Neural crest cell (in vitro differentiated cells): ENCODE measurements around the gene EXOC3. TPM values are rescaled to one million over a fixed set of nuclear protein-coding genes. Genes with fewer than 3 reads are reported as not detected.

Experiments
- DNase-seq: peaks from one replicate; pipeline ENCODE4 v3.0.0; 2021; ENCODE audit warnings: low read depth, mixed read lengths, low spot score
- H3K27ac Mint-ChIP-seq: one replicate; pipeline ENCODE4 v1.8.0; 2021; ENCODE audit warnings: mild to moderate bottlenecking, mixed read lengths; ENCODE audit not compliant: unreplicated experiment
- H3K27me3 Mint-ChIP-seq: 2 replicates; pipeline ENCODE4 v1.8.0; 2021; ENCODE audit warnings: low read depth, mild to moderate bottlenecking, mixed read lengths
- H3K36me3 Mint-ChIP-seq: 2 replicates; pipeline ENCODE4 v1.8.0; 2021; ENCODE audit warnings: low read depth, mild to moderate bottlenecking, mixed read lengths
- H3K4me1 Mint-ChIP-seq: 2 replicates; pipeline ENCODE4 v1.8.0; 2021; ENCODE audit warnings: mixed read lengths
- H3K4me3 Mint-ChIP-seq: one replicate; pipeline ENCODE4 v1.8.0; 2021; ENCODE audit warnings: mild to moderate bottlenecking, mixed read lengths
- H3K9me3 Mint-ChIP-seq: 2 replicates; pipeline ENCODE4 v1.8.0; 2021; ENCODE audit warnings: mixed read lengths
- total RNA-seq: library from RNA; stranded (reverse); gene quantifications from 2 replicates; pipeline ENCODE4 v1.2.1, GENCODE V29; 2021
- TF ChIP-seq, protein P1 (sequence below): fragments of 200-600 bp; sonication (generic); conservative IDR thresholded peaks from 2 replicates; pipeline ENCODE4 v1.5.0; 2021; ENCODE audit warnings: antibody characterized with exemption, mild to moderate bottlenecking

The EXOC3 gene
- total RNA-seq, 1 donor from 2014 or later = 61.3 TPM

DNA sequence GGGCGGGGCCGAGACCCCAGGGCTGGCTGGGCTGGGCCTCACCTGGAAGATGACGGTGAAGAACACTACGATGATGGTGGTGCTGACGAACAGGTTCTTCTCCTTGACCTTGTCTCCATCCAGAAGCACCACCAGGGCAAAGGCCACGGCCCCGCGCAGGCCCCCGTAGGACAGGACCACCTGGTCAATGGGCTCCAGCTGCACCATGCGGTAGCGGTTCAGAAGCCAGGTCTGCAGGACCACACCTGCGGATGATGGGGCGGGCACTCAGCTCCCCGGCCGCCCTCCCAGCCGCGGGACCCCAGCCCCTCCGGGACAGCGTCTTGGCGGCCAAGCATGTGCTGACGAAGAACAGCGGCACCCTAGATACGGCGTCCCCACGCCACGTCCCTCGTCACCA, 39.5 kb downstream of the EXOC3 start:
- Mint-ChIP-seq H3K27ac (no peak overlapping the region), H3K36me3 (no peaks in the 10 kb centered on the region), H3K4me1 (no peaks in the 10 kb centered on the region), H3K9me3 (no peaks in the 10 kb centered on the region), H3K4me3 (no peak overlapping the region), H3K27me3 (peaks cover 2% of the 10 kb centered on the region)
- DNase-seq = no peak
- TF ChIP-seq, protein P1, sequence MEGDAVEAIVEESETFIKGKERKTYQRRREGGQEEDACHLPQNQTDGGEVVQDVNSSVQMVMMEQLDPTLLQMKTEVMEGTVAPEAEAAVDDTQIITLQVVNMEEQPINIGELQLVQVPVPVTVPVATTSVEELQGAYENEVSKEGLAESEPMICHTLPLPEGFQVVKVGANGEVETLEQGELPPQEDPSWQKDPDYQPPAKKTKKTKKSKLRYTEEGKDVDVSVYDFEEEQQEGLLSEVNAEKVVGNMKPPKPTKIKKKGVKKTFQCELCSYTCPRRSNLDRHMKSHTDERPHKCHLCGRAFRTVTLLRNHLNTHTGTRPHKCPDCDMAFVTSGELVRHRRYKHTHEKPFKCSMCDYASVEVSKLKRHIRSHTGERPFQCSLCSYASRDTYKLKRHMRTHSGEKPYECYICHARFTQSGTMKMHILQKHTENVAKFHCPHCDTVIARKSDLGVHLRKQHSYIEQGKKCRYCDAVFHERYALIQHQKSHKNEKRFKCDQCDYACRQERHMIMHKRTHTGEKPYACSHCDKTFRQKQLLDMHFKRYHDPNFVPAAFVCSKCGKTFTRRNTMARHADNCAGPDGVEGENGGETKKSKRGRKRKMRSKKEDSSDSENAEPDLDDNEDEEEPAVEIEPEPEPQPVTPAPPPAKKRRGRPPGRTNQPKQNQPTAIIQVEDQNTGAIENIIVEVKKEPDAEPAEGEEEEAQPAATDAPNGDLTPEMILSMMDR = no peak

DNA sequence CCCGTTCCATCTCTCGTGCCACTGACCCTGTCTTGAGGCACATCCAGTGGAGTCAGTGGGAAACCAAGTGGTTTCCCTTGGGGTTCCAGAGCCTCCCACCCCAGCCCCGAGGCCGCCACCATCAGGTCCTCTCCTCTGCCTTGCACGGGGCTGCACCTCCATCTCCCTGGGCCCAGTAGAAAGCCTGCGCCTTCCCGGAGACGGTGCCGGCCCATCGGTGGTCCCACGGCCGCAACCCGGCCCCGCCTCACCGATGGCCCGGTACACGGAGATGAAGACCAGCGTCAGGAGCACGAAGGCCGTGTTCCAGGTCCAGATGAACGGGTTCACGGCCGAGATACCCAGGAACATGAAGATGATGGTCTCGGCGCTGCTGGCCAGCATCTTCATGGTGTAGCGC, 40.0 kb downstream of the EXOC3 start:
- Mint-ChIP-seq H3K36me3 (no peaks in the 10 kb centered on the region), H3K4me3 (no peak overlapping the region), H3K27ac (no peak overlapping the region), H3K4me1 (no peaks in the 10 kb centered on the region), H3K27me3 (no peaks in the 10 kb centered on the region), H3K9me3 (no peaks in the 10 kb centered on the region)
- TF ChIP-seq, protein P1 = no peak
- DNase-seq = no peak

DNA sequence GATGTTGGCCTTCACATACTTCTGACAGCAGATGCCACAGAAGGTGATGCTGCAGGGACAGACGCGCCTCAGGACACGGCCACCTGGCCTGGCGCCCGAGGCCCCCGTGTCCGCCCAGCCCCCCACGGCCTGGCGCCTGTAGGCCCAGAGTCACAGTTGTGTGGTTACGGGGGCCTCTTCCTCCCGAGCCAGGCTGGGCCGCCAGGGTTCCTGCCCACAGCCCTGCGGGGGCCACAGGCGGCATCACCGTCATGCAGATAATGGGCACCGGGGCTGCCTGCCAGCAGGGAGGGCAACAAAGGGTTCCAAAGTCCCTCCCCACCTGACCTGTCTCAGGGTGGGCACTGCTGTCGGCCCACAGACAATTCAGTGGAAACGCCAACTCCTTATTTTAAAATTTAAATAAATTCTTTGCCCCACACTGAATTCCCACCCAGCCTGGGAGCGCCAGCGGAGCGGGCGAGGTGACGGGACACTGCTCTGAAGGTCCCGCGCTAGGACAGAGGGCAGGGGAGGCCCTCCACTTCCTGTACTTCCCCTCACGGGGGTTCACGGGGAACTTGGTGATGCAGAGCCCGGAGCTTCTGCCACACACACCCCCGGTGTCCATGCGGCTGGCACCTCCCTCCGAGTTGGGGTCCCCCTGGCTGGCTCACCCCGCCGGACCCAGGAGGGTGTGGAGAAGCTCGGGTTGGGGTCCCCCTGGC, 40.6 kb downstream of the EXOC3 start:
- Mint-ChIP-seq H3K4me3 (no peak overlapping the region), H3K27ac (no peak overlapping the region), H3K9me3 (no peaks in the 10 kb centered on the region), H3K36me3 (no peaks in the 10 kb centered on the region), H3K4me1 (no peaks in the 10 kb centered on the region), H3K27me3 (no peaks in the 10 kb centered on the region)
- DNase-seq = no peak
- TF ChIP-seq, protein P1 = no peak

DNA sequence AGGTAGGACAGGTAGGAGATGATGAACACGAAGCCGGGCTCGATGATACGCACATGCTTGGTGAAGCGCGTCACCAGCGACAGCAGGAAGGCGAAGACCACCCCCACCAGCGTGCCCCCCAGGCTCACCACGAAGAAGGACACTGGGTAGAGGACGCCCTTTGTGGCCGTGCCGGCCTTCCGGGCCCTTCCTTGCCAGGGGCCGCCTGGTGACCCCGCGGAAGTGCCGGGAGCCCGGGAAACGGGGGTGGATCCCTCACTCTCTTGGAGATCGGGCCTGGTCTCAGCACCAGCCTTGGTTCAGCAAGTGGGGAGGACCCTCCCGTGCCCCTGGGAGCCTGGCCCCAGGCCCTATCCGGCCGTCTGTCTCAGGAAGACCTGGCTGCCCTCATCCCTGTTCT, 41.6 kb downstream of the EXOC3 start:
- Mint-ChIP-seq H3K27me3 (no peaks in the 10 kb centered on the region), H3K4me3 (no peak overlapping the region), H3K9me3 (no peaks in the 10 kb centered on the region), H3K36me3 (no peaks in the 10 kb centered on the region), H3K27ac (no peak overlapping the region), H3K4me1 (no peaks in the 10 kb centered on the region)
- TF ChIP-seq, protein P1 = no peak
- no peak for DNase-seq

DNA sequence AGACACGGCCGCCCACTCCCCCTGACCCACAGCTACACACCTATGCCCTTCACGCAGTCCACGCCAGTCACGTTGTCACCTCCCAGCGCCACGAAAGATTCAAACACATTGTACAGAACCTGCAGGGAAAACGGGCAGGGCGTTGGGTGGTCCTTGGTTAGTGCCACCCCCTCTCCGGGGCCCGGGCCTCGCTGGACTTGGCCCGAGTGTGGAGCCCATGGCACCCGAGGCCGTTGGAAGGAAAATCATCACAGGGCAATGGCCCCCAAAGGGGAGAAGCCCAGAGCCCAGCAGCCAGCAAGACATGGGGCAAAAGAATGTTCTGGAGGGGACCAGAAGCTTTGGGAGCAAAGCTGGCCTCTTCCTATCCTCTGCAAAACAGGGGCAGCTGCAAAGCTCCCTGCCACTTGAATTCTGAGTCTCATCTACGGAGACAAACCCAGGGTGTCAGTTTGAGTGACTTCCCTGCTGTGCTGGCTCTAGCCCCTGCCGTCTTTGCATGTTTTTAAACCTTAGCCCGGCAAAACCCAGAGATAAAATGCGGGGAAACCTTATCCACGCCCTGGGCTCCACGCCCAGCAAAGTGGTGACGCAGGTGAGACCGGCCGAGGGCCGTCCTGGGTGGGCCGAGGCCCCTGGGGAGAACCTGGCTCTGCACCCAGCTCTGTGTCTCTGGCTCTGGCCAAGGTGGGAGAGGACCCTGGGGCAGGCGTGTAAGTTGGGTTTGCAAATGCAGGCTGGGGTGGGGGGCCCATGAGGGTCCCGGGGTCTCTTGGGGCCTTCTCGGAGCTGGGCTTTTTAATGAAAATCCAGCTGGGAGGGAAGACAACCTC, 42.4 kb downstream of the EXOC3 start:
- no peaks in the 10 kb centered on the region for H3K4me1 Mint-ChIP-seq
- TF ChIP-seq, protein P1 = no peak
- H3K9me3 Mint-ChIP-seq = no peaks in the 10 kb centered on the region
- no peaks in the 10 kb centered on the region for H3K36me3 Mint-ChIP-seq
- H3K27me3 Mint-ChIP-seq = no peaks in the 10 kb centered on the region
- no peak overlapping the region for H3K4me3 Mint-ChIP-seq
- H3K27ac Mint-ChIP-seq = no peak overlapping the region
- no peak for DNase-seq
